ENCODE measurements around the gene ADM.

The ADM gene

GRCh38 chr11:10308201-10308954 is 3.5 kb downstream of the ADM start:
- in situ Hi-C loops (cut with MboI; ENCODE audit: low sequenced_read_pairs) = loop anchor here (25.0 kb wide), 1 partner anchor 546 kb away; no protein-coding TSS in a partner anchor

GRCh38 chr11:10309163-10310093 is 4.6 kb downstream of the ADM start:
- in situ Hi-C loops (cut with MboI; ENCODE audit: low sequenced_read_pairs) = loop anchor here (25.0 kb wide), 1 partner anchor 547 kb away; no protein-coding TSS in a partner anchor

DNA sequence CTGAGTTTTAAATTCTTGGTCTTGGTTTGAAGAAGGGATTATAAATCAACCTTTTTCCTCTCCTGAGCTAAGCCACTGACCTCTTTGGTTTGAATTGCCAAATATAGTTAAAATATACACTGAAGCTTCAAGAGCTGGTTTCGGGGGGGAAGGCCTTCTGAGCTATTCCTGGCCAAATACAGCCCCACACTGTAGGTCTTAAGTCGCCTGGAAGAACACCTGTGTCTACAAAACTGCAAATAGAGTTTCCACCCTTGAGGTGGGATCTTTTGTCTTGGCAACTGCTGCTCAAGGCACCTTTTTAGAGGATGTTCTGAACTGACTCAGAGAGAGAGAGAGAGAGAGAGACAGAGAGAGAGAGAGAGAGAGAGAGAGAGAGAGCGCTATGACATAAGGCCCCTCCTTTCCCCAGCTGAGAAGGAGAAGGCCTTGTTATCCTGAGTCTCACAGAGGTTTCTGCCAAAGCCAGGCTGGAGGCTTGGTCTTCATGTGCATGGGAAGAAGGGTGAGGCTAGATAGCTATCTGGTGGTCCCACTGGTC is 5.5 kb downstream of the ADM start:
- in situ Hi-C loops (cut with MboI; ENCODE audit: low sequenced_read_pairs) = loop anchor here (25.0 kb wide), 1 partner anchor 548 kb away; no protein-coding TSS in a partner anchor

GRCh38 chr11:10311802-10312201 is 6.9 kb downstream of the ADM start:
- in situ Hi-C loops (cut with MboI; ENCODE audit: low sequenced_read_pairs) = loop anchor here (25.0 kb wide), 1 partner anchor 550 kb away; no protein-coding TSS in a partner anchor

GRCh38 chr11:10314199-10315072 is 9.6 kb downstream of the ADM start:
- in situ Hi-C loops (cut with MboI; ENCODE audit: low sequenced_read_pairs) = loop anchor here (25.0 kb wide), 1 partner anchor 552 kb away; no protein-coding TSS in a partner anchor

DNA sequence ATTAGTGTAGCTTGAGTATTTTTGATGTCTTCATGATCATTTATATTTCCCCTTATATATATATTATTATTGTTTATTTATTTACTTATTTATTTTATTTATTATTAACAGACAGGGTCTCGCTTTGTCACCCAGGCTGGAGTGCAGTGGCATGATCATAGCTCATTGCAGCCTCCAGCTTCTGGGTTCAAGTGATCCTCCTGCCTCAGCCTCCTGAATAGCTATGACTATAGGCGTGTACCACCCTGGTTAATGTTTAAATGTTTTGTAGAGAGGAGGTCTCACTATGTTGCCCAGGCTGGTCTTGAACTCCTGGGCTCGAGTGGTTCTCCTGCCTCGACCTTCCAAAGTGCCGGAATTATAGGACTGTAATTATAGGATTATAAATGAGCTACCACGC is 10.2 kb downstream of the ADM start:
- in situ Hi-C loops (cut with MboI; ENCODE audit: low sequenced_read_pairs) = loop anchor here (25.0 kb wide), 1 partner anchor 553 kb away; no protein-coding TSS in a partner anchor

DNA sequence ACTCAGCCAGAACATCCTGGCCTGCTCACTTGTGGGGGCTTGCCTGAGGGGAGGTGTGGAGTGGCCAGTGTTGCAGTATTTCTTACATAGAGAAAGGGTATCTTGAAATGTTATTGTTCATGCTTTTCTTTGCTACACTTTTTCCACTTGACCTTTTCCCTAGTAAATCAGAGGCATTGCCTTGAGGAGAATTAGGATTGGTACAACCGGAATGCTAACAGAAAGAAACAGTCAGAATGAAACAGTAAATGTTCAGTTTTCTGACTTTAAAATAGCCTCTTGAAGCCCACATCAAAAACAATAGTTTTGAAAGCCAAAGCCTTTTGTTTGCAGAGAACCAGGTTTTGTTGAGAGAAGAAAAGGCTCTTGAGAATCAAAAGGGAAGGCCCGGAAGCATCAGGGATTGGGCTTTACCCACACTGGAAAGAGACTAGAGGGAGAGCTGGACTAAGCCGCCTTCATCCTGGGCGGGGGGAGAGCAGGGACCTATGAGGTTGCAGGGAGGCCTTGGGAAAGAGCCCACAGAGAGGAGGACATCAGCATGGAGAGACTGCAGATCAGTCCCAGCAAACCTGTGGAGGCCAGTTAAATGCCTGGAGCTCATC is 12.4 kb downstream of the ADM start:
- in situ Hi-C loops (cut with MboI; ENCODE audit: low sequenced_read_pairs) = loop anchor here (25.0 kb wide), 1 partner anchor 555 kb away; no protein-coding TSS in a partner anchor

DNA sequence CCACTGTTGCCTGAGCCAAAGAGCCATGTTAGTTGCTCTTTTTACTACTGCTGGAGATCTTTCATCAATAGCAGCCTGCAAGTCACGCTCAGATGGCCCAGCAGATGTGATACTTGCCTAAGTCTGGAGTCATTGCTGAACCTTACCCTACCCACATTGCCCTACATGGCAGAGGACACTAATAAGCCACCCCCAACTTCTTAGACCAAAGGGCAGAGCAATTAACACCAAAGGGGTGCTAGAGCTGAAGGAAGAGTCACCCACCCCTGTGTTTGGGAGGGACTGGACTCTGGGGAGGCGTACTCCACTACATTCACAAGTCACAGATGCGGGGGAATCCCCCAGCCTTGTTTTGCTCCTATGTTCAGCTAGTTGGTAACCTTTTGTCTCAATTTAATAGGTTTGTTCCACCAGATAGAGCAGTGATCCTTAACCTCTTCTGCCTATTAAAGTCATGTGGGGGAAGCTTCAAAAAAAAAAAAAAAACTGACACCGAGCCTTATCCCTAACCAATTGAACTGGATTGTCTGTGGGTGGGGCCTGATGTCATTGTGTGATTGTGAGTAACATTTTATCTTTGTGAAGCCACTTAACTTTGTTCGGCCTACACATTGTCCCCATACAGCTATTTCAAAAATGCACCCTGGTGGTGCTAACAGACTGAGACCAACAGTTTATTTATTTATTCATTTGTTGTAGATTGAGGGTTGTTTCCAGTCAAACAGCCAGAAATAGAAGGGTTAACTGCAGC is 13.1 kb downstream of the ADM start:
- in situ Hi-C loops (cut with MboI; ENCODE audit: low sequenced_read_pairs) = loop anchor here (25.0 kb wide), 1 partner anchor 556 kb away; no protein-coding TSS in a partner anchor

- in situ Hi-C loops (cut with MboI; ENCODE audit: low sequenced_read_pairs) = loop anchor here (25.0 kb wide), 1 partner anchor 556 kb away; no protein-coding TSS in a partner anchor
Measured at GRCh38 chr11:10318527-10318802, 13.6 kb downstream of the ADM start.

- in situ Hi-C loops (cut with MboI; ENCODE audit: low sequenced_read_pairs) = loop anchor here (25.0 kb wide), 1 partner anchor 558 kb away; no protein-coding TSS in a partner anchor
Measured at GRCh38 chr11:10319702-10320558, 15.1 kb downstream of the ADM start.

DNA sequence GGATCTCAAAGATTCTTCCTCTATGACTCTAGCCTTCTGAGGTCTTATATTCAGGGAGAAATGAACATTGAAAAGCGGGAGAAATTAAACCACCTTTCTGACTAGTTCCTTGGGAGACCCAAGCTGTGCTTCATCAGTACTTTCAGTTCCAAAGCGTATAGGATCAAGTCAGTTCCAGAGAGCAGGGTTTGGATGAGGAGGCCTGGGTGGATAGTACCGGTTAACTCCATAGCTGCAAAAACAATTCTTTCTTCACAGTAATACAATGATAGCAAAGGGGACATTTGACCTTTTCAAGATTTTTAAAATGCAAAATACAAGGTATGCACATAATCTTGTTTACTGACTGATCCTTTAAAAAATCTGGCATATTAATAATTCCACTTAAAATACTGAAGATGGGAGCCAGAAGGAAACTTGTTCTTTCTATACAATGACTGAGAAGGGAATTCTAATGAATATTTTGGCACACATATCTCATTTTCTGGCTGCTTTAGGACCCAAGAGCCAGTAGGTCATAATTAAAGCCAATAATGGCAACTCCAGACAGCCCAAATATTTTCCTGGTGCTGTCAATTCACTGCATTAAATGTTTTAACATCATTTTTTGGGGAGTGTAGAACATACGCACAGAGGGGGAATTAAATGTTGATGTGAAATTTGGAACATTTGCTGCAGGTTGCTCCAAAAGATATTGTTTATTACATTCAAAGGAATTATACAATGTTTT is 16.0 kb downstream of the ADM start:
- in situ Hi-C loops (cut with MboI; ENCODE audit: low sequenced_read_pairs) = loop anchor here (25.0 kb wide), 1 partner anchor 559 kb away; no protein-coding TSS in a partner anchor

- in situ Hi-C loops (cut with MboI; ENCODE audit: low sequenced_read_pairs) = loop anchor here (25.0 kb wide), 1 partner anchor 560 kb away; no protein-coding TSS in a partner anchor
Measured at GRCh38 chr11:10322401-10322800, 17.5 kb downstream of the ADM start.

DNA sequence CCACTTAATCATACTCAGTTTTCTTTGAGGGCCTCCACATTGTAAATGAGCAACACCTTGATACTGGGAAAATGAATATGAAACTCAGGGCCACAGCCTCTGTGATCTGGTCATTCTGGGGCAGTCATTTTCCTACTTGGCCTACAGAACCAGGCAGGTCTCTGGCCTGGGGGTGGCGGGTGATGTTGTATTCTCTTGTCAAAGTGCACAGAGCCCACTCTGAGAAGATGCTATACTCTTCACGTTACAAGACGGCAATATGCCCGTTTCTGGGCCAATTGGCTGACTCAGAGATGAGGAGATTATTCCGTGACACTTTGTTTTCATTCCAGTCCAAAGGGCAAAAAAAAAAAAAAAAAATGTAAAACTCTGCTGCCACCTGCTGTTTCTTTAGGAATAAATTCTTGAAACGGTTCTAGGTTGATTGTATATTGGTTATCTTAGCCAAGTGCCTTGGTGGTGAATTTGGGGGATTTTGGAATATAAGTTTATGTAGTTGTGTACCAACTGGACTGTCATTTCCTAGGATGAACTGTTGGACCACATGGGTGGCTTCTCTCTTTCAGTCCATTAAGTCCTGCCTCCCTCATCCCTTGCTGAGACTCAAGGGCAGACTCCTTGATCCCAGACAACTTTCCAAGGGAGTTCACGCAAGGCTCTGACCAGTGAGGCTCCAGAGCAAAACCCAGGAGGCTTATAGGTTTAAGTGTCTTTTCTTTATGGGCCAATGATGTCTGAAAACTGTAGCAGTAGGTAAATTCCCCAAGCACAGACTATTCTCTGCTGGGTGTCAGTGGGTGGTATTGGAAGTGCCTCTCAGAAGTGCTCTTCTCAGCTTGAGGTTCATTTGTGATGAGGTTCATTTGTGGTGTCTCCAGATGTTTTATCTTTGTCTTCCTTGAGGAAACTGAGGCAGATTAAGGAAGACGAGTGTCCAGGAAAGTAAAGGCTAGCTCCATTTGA is 18.2 kb downstream of the ADM start:
- in situ Hi-C loops (cut with MboI; ENCODE audit: low sequenced_read_pairs) = loop anchor here (25.0 kb wide), 1 partner anchor 561 kb away; no protein-coding TSS in a partner anchor

DNA sequence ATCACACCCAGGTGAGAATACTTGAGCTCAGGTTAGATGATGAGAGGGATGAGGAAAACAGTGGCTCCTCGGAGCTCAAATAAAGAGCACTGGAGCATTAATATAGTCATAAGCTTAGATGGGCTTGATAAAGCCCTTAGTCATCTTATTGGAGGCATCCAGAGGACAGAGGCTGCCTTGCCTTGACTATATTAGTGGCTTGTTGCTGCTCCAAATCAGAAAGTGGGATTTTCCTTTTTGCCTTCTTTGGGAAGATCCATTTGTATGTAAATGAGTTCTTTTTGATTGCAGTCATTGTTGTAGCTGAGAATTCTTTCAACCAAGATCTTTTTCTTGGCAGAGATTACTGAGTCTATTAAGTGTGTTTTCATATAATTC is 18.9 kb downstream of the ADM start:
- in situ Hi-C loops (cut with MboI; ENCODE audit: low sequenced_read_pairs) = loop anchor here (25.0 kb wide), 1 partner anchor 561 kb away; no protein-coding TSS in a partner anchor

DNA sequence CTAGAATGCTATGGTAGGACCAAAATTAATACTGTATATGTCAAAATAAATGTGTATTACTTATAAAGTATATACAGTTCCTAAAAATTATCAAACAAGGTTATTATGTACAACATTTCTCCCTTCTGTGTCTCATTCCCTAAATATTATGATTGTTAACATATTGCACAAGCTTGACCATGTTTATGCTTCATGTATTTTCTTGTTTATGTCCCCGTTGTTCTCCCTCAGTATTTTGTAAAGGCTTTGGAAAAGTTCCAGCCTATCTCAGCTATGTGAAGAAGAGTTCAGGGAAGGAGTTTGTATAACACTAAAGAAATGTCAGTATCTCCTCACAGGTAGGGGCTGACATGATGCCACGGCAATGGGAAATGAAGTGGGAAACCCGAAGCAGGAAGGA is 19.6 kb downstream of the ADM start:
- in situ Hi-C loops (cut with MboI; ENCODE audit: low sequenced_read_pairs) = loop anchor here (25.0 kb wide), 1 partner anchor 562 kb away; no protein-coding TSS in a partner anchor

Data from HL-60/S4 (cell line).